GM06990 (cell line): ENCODE data around the gene POU2F3.

Experiments
- DNase-seq: peaks from one replicate; pipeline ENCODE4 v3.0.0-alpha.2; 2011; ENCODE audit not compliant: insufficient read length; ENCODE audit errors: extremely low read depth
- H3K27me3 ChIP-seq: replicated peaks from 2 replicates; pipeline ENCODE4 v1.6.0; 2011; ENCODE audit warnings: low read length; ENCODE audit not compliant: control insufficient read depth, insufficient read depth
- H3K36me3 ChIP-seq: 2 replicates; pipeline ENCODE4 v1.5.1; 2011; ENCODE audit warnings: low read length; ENCODE audit not compliant: control insufficient read depth, insufficient read depth
- H3K4me3 ChIP-seq: replicated peaks from 2 replicates; pipeline ENCODE4 v1.5.1; 2011; ENCODE audit warnings: low read depth, mild to moderate bottlenecking, control low read depth, low read length
- TF ChIP-seq, protein P1 (sequence below): IDR thresholded peaks from 2 replicates; pipeline ENCODE4 v1.5.1; 2011; ENCODE audit warnings: low read length, control low read depth, mild to moderate bottlenecking, inconsistent platforms; ENCODE audit not compliant: insufficient read depth, poor library complexity, severe bottlenecking

The POU2F3 gene

DNA sequence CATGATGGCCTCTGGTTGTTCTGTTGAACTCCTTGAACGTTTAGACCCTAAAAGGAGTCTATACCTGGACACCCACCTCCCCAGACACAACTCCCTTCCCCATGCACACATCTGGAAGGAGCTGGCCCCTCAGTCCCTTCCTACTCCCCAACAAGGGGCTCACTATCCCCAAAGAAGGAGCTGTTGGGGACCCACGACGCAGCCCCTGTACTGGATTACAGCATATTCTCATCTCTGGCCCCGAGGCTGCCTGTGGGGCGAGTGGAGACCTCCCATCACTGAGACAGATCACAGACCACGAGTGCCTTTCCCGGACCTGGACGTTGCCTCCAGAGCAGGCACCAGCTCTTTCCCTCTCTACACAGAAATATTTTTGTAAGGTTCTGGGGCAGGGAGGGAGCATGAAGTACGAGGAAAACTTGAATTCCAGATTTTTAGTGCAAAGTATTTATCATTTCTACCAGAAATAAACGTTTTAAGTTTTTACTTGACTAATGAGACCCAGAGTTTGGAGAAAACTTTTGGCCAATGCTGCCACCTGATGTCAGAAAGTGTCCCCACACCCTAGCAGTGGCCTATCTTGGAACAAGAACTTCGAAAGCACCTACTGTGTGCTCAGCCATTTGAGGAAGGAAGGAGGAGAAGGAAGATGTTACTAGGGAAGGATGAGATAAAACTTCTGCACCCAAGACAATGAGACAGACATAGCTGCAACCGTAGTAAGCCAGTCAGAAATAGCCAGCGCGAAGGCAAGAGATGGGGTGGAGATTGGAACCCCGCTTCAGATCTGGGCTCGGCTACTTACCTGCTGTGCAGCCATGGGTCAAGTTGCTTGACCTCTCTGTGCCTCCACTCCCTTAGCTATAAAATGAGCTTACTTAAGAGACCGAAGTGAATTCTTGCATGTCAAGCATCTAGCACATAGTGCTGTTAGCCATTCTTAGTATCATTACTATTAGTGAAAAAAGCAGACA, 10.2 kb upstream of the POU2F3 start:
- H3K4me3 ChIP-seq: no peak overlapping the region
- H3K27me3 ChIP-seq: peaks cover 4% of the 10 kb centered on the region
- no peaks in the 10 kb centered on the region for H3K36me3 ChIP-seq
- TF ChIP-seq, protein P1, sequence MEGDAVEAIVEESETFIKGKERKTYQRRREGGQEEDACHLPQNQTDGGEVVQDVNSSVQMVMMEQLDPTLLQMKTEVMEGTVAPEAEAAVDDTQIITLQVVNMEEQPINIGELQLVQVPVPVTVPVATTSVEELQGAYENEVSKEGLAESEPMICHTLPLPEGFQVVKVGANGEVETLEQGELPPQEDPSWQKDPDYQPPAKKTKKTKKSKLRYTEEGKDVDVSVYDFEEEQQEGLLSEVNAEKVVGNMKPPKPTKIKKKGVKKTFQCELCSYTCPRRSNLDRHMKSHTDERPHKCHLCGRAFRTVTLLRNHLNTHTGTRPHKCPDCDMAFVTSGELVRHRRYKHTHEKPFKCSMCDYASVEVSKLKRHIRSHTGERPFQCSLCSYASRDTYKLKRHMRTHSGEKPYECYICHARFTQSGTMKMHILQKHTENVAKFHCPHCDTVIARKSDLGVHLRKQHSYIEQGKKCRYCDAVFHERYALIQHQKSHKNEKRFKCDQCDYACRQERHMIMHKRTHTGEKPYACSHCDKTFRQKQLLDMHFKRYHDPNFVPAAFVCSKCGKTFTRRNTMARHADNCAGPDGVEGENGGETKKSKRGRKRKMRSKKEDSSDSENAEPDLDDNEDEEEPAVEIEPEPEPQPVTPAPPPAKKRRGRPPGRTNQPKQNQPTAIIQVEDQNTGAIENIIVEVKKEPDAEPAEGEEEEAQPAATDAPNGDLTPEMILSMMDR: peak; percentile 60
- DNase-seq: no peak

DNA sequence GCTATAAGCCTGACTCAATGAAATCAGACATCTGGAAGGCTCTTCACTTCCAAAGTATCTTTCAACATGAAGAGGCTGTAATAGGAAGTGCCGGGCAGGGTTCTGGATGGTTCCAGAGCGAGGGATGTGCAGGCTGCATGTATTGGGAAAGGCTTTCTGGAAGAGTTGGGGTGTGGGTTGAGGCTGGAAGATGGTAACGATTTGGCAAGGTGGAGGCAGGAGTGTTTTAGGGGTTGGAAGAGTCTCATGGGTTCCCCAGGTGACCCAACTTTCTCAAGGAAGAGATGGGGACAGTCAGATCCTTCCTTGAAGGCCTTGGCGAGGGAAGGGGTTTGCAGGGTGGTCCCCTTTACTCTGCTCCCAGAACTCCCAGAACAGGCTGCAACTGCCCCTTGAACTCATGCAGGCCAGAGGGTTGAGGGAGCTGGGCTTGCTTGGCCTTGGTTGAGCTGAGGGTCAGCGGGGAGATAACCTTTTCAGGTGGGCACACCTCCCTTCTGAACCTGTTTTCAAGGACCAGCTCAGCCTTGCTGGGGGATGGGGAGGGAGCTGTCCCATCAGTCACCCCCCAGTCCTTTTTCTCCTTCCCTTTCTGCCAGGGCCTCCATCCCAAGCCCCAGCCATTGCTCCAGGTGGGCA, 9.4 kb upstream of the POU2F3 start:
- TF ChIP-seq, protein P1: no peak
- Histone ChIP-seq H3K4me3 (no peak overlapping the region), H3K36me3 (no peaks in the 10 kb centered on the region), H3K27me3 (peaks cover 5% of the 10 kb centered on the region)
- no peak for DNase-seq

DNA sequence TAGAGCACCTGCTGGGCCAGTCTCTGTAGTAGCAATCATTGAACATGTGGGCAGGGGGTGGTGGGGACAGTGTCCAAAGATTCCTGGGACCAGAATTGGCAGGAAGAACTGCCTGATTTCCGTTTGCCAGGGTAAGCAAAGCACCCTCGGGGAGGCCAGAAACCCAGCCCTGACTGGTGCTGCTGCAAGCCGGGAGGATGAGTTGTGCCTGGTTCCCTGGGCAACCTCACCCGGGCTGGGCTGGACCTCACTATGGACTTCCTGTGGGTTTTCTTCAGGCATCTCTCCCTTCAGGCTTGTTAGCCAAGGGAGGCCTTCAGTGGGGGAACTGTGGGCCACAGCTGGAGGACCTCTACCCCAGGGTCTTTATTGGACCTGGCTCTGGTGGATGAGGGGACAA, 8.0 kb upstream of the POU2F3 start:
- Histone ChIP-seq H3K36me3 (no peaks in the 10 kb centered on the region), H3K27me3 (peaks cover 5% of the 10 kb centered on the region), H3K4me3 (no peak overlapping the region)
- DNase-seq: no peak
- TF ChIP-seq, protein P1: no peak

DNA sequence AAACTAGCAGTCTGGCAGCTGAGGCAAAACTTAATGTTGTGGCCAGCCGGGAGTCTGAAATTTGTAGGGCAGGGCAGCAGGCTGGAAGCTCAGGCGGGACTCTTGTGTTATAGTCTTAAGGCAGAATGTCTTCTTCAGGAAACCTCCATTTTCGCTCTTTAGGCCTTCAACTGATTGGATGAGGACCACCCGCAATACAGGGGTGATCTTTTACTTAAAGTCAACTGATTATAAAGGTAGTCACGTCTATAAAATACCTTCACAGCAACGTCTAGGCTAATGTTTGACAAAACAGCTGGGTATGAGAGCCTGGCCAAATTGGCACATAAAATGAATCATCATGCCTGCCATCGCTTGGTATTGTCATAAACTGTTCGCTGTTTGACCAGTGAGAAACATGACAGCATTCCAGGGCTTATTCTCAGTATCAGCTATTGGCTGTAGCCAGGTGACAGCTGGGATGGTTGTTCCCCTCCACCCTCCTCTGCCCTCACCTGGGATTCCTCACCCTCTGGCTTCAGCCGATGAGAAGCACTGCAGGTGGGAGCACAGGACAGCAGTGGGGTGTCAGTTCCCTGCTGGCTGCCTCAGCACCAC, 6.6 kb upstream of the POU2F3 start:
- TF ChIP-seq, protein P1: no peak
- no peak for DNase-seq
- Histone ChIP-seq H3K27me3 (peaks cover 5% of the 10 kb centered on the region), H3K4me3 (no peak overlapping the region), H3K36me3 (no peaks in the 10 kb centered on the region)

DNA sequence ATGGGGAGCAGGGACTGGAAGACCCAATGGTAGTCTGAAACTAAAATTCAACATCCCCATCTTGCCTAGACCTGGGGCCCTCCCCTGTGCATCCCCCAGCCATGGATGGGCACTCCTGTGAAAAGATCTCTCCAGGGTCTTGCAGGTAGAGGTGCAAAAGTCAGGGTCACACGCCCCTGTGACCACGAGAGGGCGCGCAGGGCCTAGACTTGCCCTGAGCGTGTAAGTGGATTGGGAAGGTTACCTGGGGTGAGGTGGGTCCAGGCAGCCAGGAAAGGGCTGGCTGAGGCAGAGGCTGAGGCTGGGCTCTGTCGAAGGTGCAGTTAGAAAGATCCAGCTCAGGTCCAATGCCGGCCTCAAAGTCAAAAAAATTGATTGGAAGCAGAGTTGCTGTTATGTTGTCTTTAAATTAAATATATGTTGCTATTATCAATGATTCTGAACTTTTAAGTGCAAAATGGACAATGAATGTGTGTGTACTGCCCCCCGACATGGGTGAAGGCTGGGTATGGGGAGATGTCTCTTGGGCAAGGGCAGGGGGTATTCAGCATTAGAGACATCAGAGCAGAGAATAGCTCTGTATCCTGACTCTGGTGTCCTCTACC, 4.8 kb upstream of the POU2F3 start:
- no peak overlapping the region for H3K4me3 ChIP-seq
- H3K36me3 ChIP-seq: no peaks in the 10 kb centered on the region
- peak; percentile 69 for DNase-seq
- H3K27me3 ChIP-seq: peaks cover 7% of the 10 kb centered on the region
- TF ChIP-seq, protein P1: peak; percentile 91
